ENCODE results near the gene CELA2B. TPM values are rescaled to one million over a fixed set of nuclear protein-coding genes. Genes with fewer than 3 reads are reported as not detected.

CELA2B gene
- polyA plus RNA-seq, 2 donors = not detected

DNA sequence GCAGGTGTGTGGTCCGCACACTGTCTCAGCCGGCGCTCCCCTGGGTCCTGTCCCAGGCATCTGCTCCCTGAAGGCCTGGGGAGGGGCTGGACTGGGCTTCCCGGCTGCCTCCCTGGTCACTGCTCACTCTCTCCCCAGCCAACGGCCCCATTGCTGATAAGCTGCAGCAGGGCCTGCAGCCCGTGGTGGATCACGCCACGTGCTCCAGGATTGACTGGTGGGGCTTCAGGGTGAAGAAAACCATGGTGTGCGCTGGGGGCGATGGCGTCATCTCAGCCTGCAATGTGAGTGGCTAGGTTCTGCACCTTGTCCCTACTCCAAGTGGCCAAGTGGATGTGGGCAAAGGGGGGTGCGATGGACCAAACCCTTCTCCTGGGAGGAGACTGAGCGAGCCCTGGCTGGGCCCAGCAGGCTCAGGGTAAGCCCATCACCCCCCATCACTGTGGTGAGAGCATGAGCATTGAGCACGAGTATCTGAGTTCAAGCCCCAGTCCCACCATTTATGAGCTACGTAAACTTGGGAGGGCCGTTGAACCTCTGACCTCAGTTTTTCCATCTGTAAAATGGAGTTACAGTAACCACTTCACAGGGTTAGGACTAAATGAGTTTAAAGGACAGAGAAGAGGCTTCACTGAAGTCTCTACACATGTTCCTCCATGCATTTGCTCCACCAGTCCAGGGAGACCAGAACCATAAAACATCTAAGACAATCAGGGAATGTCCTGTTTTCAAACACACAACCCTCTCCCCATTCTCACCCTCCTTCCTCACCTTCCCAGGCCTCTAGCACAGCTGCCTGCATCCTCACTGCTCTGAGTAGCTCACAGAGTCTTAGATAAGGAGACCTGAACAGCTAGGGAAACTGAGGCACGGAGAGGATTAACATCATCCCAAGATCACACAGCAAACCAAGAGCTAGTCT is 31.2 kb upstream of the CELA2B start:
- no peaks in the 10 kb centered on the region for H3K4me1 ChIP-seq (ENCODE audit: control insufficient read depth in 2 of 2, insufficient read depth in 2 of 2, low read length in 1 of 2)
- no peak overlapping the region for H3K27ac ChIP-seq (ENCODE audit: low read depth in 2 of 2, low read length in 1 of 2)
- WGBS, 2 donors = 78 to 86% methylated on average over 17 of the region's 17 CpGs
- H3K4me3 ChIP-seq (ENCODE audit: low read depth in 1 of 2, low read length in 2 of 2) = no peak overlapping the region
- no peaks in the 10 kb centered on the region for H3K36me3 ChIP-seq (ENCODE audit: control insufficient read depth in 2 of 2, insufficient read depth in 2 of 2, low read length in 1 of 2)
- H3K27me3 ChIP-seq (ENCODE audit: control insufficient read depth in 1 of 2, insufficient read depth in 2 of 2, low read length in 2 of 2) = no peaks in the 10 kb centered on the region
- H3K9me3 ChIP-seq (ENCODE audit: control insufficient read depth in 2 of 2, insufficient read depth in 1 of 2, low read depth in 1 of 2, low read length in 1 of 2) = no peaks in the 10 kb centered on the region

DNA sequence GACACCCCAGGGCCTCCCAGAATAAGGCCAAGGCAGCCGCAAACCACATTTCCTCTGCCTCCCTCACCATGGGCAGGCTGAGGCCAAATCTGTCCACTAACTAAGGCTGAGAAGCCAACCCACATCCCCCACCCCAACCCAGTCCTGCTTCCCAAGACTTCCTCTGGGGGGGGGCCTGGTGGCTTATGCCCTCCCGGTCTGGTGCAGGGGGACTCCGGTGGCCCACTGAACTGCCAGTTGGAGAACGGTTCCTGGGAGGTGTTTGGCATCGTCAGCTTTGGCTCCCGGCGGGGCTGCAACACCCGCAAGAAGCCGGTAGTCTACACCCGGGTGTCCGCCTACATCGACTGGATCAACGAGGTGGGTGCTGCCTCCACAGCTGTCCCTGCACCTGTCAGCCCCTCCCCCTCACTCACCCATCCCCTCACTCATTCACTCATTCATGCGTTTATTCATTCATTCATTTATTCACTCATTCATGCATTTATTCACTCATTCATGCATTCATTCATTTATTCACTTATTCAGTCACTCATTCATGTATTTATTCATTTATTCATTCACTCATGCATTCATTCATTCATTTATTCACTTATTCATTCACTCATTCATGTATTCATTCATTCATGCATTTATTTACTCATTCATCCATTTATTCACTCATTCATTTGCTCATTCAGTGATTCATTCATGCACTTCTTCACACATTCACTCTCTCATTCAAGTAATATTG is 30.3 kb upstream of the CELA2B start:
- no peak overlapping the region for H3K27ac ChIP-seq (ENCODE audit: low read depth in 2 of 2, low read length in 1 of 2)
- no peaks in the 10 kb centered on the region for H3K9me3 ChIP-seq (ENCODE audit: control insufficient read depth in 2 of 2, insufficient read depth in 1 of 2, low read depth in 1 of 2, low read length in 1 of 2)
- WGBS, 2 donors = 77 to 79% methylated on average over 14 of the region's 14 CpGs
- no peaks in the 10 kb centered on the region for H3K4me1 ChIP-seq (ENCODE audit: control insufficient read depth in 2 of 2, insufficient read depth in 2 of 2, low read length in 1 of 2)
- H3K36me3 ChIP-seq (ENCODE audit: control insufficient read depth in 2 of 2, insufficient read depth in 2 of 2, low read length in 1 of 2) = no peaks in the 10 kb centered on the region
- no peaks in the 10 kb centered on the region for H3K27me3 ChIP-seq (ENCODE audit: control insufficient read depth in 1 of 2, insufficient read depth in 2 of 2, low read length in 2 of 2)
- H3K4me3 ChIP-seq (ENCODE audit: low read depth in 1 of 2, low read length in 2 of 2) = no peak overlapping the region

DNA sequence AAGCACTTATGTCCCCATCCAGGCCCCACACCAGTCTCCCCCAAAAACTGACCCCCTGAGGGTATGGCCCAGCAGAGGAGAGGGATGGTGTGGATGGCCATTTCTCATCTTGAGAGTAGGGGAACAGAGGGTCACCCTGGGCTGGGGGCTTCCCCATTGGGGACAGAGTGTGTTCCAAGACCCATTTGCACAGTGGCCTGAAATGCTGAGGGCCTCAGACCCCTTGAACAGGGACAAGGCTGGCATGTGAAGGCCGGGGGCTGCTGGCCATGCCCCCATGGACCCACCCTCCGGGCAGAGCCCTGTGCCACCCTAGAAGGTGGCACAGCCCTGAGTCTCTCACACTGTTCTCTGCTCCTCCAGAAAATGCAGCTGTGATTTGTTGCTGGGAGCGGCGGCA is 29.7 kb upstream of the CELA2B start:
- peaks cover 0 to under 1% of the 10 kb centered on the region in 2 donors for H3K27me3 ChIP-seq (ENCODE audit: control insufficient read depth in 1 of 2, insufficient read depth in 2 of 2, low read length in 2 of 2)
- no peaks in the 10 kb centered on the region for H3K4me1 ChIP-seq (ENCODE audit: control insufficient read depth in 2 of 2, insufficient read depth in 2 of 2, low read length in 1 of 2)
- no peak overlapping the region for H3K27ac ChIP-seq (ENCODE audit: low read depth in 2 of 2, low read length in 1 of 2)
- H3K36me3 ChIP-seq (ENCODE audit: control insufficient read depth in 2 of 2, insufficient read depth in 2 of 2, low read length in 1 of 2) = no peaks in the 10 kb centered on the region
- WGBS, 2 donors = 76 to 90% methylated on average over 4 of the region's 4 CpGs
- H3K4me3 ChIP-seq (ENCODE audit: low read depth in 1 of 2, low read length in 2 of 2) = no peak overlapping the region
- H3K9me3 ChIP-seq (ENCODE audit: control insufficient read depth in 2 of 2, insufficient read depth in 1 of 2, low read depth in 1 of 2, low read length in 1 of 2) = no peaks in the 10 kb centered on the region

DNA sequence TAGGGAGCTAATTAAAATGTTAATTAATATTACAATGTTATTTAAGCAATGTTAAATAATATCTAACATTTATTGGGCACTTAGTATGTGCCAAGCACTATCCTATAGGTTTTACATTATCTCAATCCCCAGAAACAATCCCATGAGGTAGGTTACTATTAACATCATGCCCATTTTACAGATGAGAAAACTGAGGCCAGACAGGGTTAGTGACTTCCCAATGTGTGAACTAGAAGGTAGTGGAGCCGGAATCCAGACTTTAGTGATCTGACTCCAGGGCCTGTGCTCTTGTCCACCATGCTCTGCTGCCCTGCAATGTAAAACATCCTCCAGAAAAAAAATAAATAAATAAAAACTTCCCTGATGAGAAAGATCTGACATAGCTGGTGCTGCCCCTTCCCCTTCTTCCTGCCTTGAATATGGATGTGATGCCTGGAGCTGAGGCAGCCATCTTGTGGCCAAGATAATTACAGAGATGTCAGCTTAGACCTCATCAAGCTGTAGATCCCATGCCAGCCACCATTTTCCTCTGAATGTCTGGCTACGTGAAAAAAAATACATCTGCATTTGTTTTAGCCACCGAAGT is 26.9 kb upstream of the CELA2B start:
- H3K27ac ChIP-seq (ENCODE audit: low read depth in 2 of 2, low read length in 1 of 2) = no peak overlapping the region
- H3K36me3 ChIP-seq (ENCODE audit: control insufficient read depth in 2 of 2, insufficient read depth in 2 of 2, low read length in 1 of 2) = no peaks in the 10 kb centered on the region
- no peak overlapping the region for H3K4me3 ChIP-seq (ENCODE audit: low read depth in 1 of 2, low read length in 2 of 2)
- 90 to 93% methylated on average over 3 of the region's 3 CpGs for WGBS, 2 donors
- peaks cover 0 to 3% of the 10 kb centered on the region in 2 donors for H3K27me3 ChIP-seq (ENCODE audit: control insufficient read depth in 1 of 2, insufficient read depth in 2 of 2, low read length in 2 of 2)
- H3K4me1 ChIP-seq (ENCODE audit: control insufficient read depth in 2 of 2, insufficient read depth in 2 of 2, low read length in 1 of 2) = no peaks in the 10 kb centered on the region
- no peaks in the 10 kb centered on the region for H3K9me3 ChIP-seq (ENCODE audit: control insufficient read depth in 2 of 2, insufficient read depth in 1 of 2, low read depth in 1 of 2, low read length in 1 of 2)

DNA sequence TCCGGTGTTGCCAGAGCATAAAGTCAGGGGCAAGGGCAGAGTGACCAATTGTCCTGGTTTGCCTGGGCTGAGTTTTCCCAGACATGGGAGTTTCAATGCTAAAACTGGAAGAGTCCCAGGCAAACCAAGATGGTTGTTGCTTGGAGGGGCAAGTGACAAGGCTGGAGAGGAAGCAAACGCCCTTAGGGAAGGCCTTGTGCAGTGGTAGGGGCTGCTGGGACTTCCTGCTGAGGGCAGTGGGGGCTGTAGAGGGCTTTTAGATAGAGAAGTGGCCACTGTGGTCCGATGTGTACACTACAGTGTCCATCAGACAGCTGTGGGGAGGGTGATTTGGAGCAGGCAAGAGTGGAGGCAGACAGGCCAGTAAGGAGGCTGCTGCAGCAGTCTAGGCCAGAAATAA is 26.3 kb upstream of the CELA2B start:
- H3K36me3 ChIP-seq (ENCODE audit: control insufficient read depth in 2 of 2, insufficient read depth in 2 of 2, low read length in 1 of 2) = no peaks in the 10 kb centered on the region
- no peak overlapping the region for H3K4me3 ChIP-seq (ENCODE audit: low read depth in 1 of 2, low read length in 2 of 2)
- H3K27ac ChIP-seq (ENCODE audit: low read depth in 2 of 2, low read length in 1 of 2) = no peak overlapping the region
- no peaks in the 10 kb centered on the region for H3K4me1 ChIP-seq (ENCODE audit: control insufficient read depth in 2 of 2, insufficient read depth in 2 of 2, low read length in 1 of 2)
- H3K9me3 ChIP-seq (ENCODE audit: control insufficient read depth in 2 of 2, insufficient read depth in 1 of 2, low read depth in 1 of 2, low read length in 1 of 2) = no peaks in the 10 kb centered on the region
- peaks cover 0 to 3% of the 10 kb centered on the region in 2 donors for H3K27me3 ChIP-seq (ENCODE audit: control insufficient read depth in 1 of 2, insufficient read depth in 2 of 2, low read length in 2 of 2)
- 65 to 76% methylated on average over 3 of the region's 3 CpGs for WGBS, 2 donors

DNA sequence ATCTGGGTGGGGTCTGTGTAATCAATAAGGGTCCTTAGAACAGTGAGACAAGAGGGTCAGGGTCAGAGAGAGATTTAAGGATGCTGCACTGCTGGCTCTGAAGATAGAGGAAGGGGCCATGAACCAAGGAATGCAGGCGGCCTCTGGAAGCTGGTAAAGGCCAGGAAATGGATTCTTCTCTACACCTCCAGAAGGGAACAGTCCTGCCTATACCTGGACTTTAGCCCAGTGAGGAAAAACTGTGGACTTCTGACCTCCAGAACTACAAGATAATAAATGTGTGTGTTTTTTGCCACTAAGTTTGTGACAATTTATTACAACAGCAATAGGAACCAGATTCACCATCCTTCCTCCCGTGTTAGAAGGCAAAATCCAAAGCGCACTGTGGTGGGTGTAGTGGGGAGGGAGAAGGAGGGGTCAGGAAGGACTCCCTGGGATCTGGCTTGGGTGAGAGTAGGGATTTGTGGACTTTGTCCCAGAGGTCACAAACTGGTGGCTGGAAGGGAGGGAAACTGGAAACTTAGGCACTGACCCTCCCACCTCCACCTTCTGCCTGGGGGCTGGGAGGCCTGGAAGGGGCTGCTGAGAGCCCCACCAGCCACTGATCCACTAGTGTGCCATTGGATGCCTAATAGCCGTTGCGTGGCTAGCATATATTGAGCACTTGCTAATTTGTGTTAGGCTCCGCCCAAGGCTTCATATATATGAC is 24.7 kb upstream of the CELA2B start:
- no peaks in the 10 kb centered on the region for H3K9me3 ChIP-seq (ENCODE audit: control insufficient read depth in 2 of 2, insufficient read depth in 1 of 2, low read depth in 1 of 2, low read length in 1 of 2)
- no peaks in the 10 kb centered on the region for H3K4me1 ChIP-seq (ENCODE audit: control insufficient read depth in 2 of 2, insufficient read depth in 2 of 2, low read length in 1 of 2)
- 77 to 94% methylated on average over 6 of the region's 6 CpGs for WGBS, 2 donors
- H3K27me3 ChIP-seq (ENCODE audit: control insufficient read depth in 1 of 2, insufficient read depth in 2 of 2, low read length in 2 of 2) = peaks cover 0 to 3% of the 10 kb centered on the region in 2 donors
- H3K27ac ChIP-seq (ENCODE audit: low read depth in 2 of 2, low read length in 1 of 2) = no peak overlapping the region
- no peak overlapping the region for H3K4me3 ChIP-seq (ENCODE audit: low read depth in 1 of 2, low read length in 2 of 2)
- H3K36me3 ChIP-seq (ENCODE audit: control insufficient read depth in 2 of 2, insufficient read depth in 2 of 2, low read length in 1 of 2) = no peaks in the 10 kb centered on the region

DNA sequence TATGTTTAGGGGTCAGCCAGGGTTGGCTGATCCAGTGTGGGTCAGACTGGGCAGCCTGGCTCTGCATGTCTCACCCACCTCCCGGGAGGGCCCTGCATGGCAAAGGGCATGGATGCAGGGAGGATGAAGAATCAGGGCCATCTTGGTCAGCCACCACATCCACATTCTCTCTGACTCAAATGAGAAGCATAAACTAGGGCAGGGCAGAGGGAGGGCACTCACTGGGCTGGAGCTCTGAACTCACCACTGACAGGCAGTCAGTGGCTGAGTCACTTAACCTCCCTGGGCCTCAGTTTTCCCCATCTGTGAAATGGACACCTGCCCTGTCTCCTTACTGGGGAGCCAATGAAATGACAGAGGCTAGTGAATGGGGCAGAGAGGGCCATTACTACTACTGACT is 23.7 kb upstream of the CELA2B start:
- Histone ChIP-seq H3K27me3 (ENCODE audit: control insufficient read depth in 1 of 2, insufficient read depth in 2 of 2, low read length in 2 of 2) (peaks cover 0 to 3% of the 10 kb centered on the region in 2 donors), H3K27ac (ENCODE audit: low read depth in 2 of 2, low read length in 1 of 2) (no peak overlapping the region), H3K4me3 (ENCODE audit: low read depth in 1 of 2, low read length in 2 of 2) (no peak overlapping the region), H3K4me1 (ENCODE audit: control insufficient read depth in 2 of 2, insufficient read depth in 2 of 2, low read length in 1 of 2) (no peaks in the 10 kb centered on the region), H3K9me3 (ENCODE audit: control insufficient read depth in 2 of 2, insufficient read depth in 1 of 2, low read depth in 1 of 2, low read length in 1 of 2) (no peaks in the 10 kb centered on the region), H3K36me3 (ENCODE audit: control insufficient read depth in 2 of 2, insufficient read depth in 2 of 2, low read length in 1 of 2) (no peaks in the 10 kb centered on the region)
- 50 to 83% methylated on average over 1 of the region's 1 CpG for WGBS, 2 donors

DNA sequence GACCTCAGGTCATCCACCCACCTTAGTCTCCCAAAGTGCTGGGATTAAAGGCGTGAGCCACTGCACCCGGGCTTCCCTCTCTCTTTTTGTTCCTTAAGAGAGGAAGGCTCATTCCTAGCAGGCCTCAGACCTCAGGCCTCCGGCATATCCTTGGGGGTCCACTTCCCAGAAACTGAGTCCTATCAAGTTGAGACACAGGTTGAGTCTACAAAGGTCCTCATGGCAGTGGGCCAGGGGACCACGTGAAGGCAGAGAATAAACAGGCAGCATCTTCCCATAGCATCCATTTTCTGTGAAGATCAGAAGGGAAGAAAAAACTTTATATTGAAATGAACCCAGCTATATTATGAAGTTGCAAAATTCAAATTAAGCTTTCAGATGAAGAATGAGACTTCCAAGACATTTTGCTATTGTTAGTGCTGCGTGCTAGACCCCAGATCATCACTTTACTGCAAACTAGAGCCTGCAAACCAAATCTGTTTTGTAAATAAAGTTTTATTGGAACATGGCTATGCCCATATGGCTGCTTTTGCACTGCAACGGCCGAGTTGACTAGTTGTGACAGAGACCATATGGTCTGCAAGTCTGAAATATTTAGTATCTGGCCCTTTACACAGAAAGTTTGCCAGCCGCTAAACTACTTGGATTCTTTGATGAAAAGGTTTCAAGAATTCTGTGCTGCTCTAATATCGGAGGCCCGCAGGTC is 22.9 kb upstream of the CELA2B start:
- 80% methylated on average over 10 of the region's 10 CpGs for WGBS, 2 donors
- Histone ChIP-seq H3K27ac (ENCODE audit: low read depth in 2 of 2, low read length in 1 of 2) (no peak overlapping the region), H3K4me1 (ENCODE audit: control insufficient read depth in 2 of 2, insufficient read depth in 2 of 2, low read length in 1 of 2) (no peaks in the 10 kb centered on the region), H3K36me3 (ENCODE audit: control insufficient read depth in 2 of 2, insufficient read depth in 2 of 2, low read length in 1 of 2) (no peaks in the 10 kb centered on the region), H3K4me3 (ENCODE audit: low read depth in 1 of 2, low read length in 2 of 2) (no peak overlapping the region), H3K9me3 (ENCODE audit: control insufficient read depth in 2 of 2, insufficient read depth in 1 of 2, low read depth in 1 of 2, low read length in 1 of 2) (no peaks in the 10 kb centered on the region), H3K27me3 (ENCODE audit: control insufficient read depth in 1 of 2, insufficient read depth in 2 of 2, low read length in 2 of 2) (peaks cover 0 to 3% of the 10 kb centered on the region in 2 donors)

DNA sequence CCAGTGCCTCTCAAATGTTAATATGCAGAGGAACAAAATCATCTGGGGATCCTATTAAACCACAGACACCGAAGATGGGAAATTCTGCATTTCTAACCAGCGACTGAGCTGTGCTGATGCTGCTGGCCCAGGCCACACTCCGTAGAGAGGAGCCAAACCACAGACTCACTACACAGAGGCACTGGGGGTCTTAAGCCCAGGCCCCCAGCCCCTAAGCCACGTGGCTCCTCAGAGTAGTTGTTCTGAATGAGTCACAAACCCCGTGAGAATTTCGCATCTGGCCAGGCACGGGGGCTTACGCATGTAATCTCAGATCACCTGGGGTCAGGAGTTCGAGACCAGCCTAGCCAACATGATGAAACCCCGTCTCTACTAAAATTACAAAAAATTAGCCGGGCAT is 22.2 kb upstream of the CELA2B start:
- no peak overlapping the region for H3K27ac ChIP-seq (ENCODE audit: low read depth in 2 of 2, low read length in 1 of 2)
- H3K4me1 ChIP-seq (ENCODE audit: control insufficient read depth in 2 of 2, insufficient read depth in 2 of 2, low read length in 1 of 2) = no peaks in the 10 kb centered on the region
- peaks cover 0 to 3% of the 10 kb centered on the region in 2 donors for H3K27me3 ChIP-seq (ENCODE audit: control insufficient read depth in 1 of 2, insufficient read depth in 2 of 2, low read length in 2 of 2)
- H3K4me3 ChIP-seq (ENCODE audit: low read depth in 1 of 2, low read length in 2 of 2) = no peak overlapping the region
- H3K36me3 ChIP-seq (ENCODE audit: control insufficient read depth in 2 of 2, insufficient read depth in 2 of 2, low read length in 1 of 2) = no peaks in the 10 kb centered on the region
- whole genome bisulfite sequencing, 2 donors = 69 to 76% methylated on average over 11 of the region's 11 CpGs
- H3K9me3 ChIP-seq (ENCODE audit: control insufficient read depth in 2 of 2, insufficient read depth in 1 of 2, low read depth in 1 of 2, low read length in 1 of 2) = no peaks in the 10 kb centered on the region

All from esophagus (tissue), 2 donors.